ENCODE results near the gene SH3PXD2A.

The SH3PXD2A gene

GRCh38 chr10:103602028-103602851, 253.1 kb downstream of the SH3PXD2A start:
- DNase-seq (ENCODE audit: low read depth): no peak

- no peak for DNase-seq (ENCODE audit: low read depth)
These were observed 254.3 kb downstream of the SH3PXD2A start for GRCh38 chr10:103600956-103601569.

- no peak for DNase-seq (ENCODE audit: low read depth)
These were observed 255.1 kb downstream of the SH3PXD2A start for GRCh38 chr10:103600325-103600724.

GRCh38 chr10:103599907-103600306, 255.5 kb downstream of the SH3PXD2A start:
- DNase-seq (ENCODE audit: low read depth): no peak

- no peak for DNase-seq (ENCODE audit: low read depth)
These were observed 256.2 kb downstream of the SH3PXD2A start for GRCh38 chr10:103599211-103599610.

GRCh38 chr10:103598654-103599115, 256.7 kb downstream of the SH3PXD2A start:
- DNase-seq (ENCODE audit: low read depth): peak; percentile 65

GRCh38 chr10:103597003-103597402, 258.4 kb downstream of the SH3PXD2A start:
- no peak for DNase-seq (ENCODE audit: low read depth)

- DNase-seq (ENCODE audit: low read depth): no peak
These were observed 259.2 kb downstream of the SH3PXD2A start for GRCh38 chr10:103595933-103596726.

GRCh38 chr10:103593022-103593570, 262.3 kb downstream of the SH3PXD2A start:
- no peak for DNase-seq (ENCODE audit: low read depth)

GRCh38 chr10:103592186-103593021, 263.0 kb downstream of the SH3PXD2A start:
- no peak for DNase-seq (ENCODE audit: low read depth)

- DNase-seq (ENCODE audit: low read depth): no peak
These were observed 264.6 kb downstream of the SH3PXD2A start for GRCh38 chr10:103590744-103591291.

GRCh38 chr10:103590060-103590459, 265.3 kb downstream of the SH3PXD2A start:
- DNase-seq (ENCODE audit: low read depth): no peak

GRCh38 chr10:103589074-103589630, 266.2 kb downstream of the SH3PXD2A start:
- no peak for DNase-seq (ENCODE audit: low read depth)

GRCh38 chr10:103587073-103587472, 268.3 kb downstream of the SH3PXD2A start:
- no peak for DNase-seq (ENCODE audit: low read depth)

GRCh38 chr10:103585011-103585405, 270.4 kb downstream of the SH3PXD2A start:
- no peak for DNase-seq (ENCODE audit: low read depth)

- no peak for DNase-seq (ENCODE audit: low read depth)
These were observed 271.0 kb downstream of the SH3PXD2A start for GRCh38 chr10:103584216-103585010.

- no peak for DNase-seq (ENCODE audit: low read depth)
These were observed 271.5 kb downstream of the SH3PXD2A start for GRCh38 chr10:103583871-103584215.

- no peak for DNase-seq (ENCODE audit: low read depth)
These were observed 272.8 kb downstream of the SH3PXD2A start for GRCh38 chr10:103582331-103583123.

- no peak for DNase-seq (ENCODE audit: low read depth)
These were observed 273.9 kb downstream of the SH3PXD2A start for GRCh38 chr10:103581499-103581898.
